H1 (cell line): ENCODE data around the gene PHACTR2. TPM values are rescaled to one million over a fixed set of nuclear protein-coding genes. Genes with fewer than 3 reads are reported as not detected.

Experiments
- NRF1 ChIP-seq: IDR thresholded peaks from 2 replicates; pipeline ENCODE4 v1.6.1; 2011; ENCODE audit warnings: mild to moderate bottlenecking, low read depth, low read length, improper control_type of control experiment
- SAP30 ChIP-seq: fragments of 300-600 bp; sonication (generic); IDR thresholded peaks from 2 replicates; pipeline ENCODE4 v1.7.1; 2012; ENCODE audit warnings: low read length, moderate library complexity, mild to moderate bottlenecking, inconsistent platforms; ENCODE audit not compliant: insufficient read depth, insufficient replicate concordance
- polyA plus RNA-seq, 7 experiments: library from polyadenylated mRNA; depleted of rRNA in 3 of 7; stranded (reverse) in 5 of 7; unstranded in 2 of 7; fragments of >200 nt in 5 of 7; fragments of 200-250 nt in 2 of 7; gene quantifications; 1 replicate in 5 of 7; 2 replicates in 1 of 7; 4 replicates in 1 of 7; pipeline versions ENCODE4 v1.2.1 to v1.2.3, GENCODE V29; 2011 to 2013; ENCODE audit warnings: missing spikeins in 2 of 7, mixed read lengths in 2 of 7
- total RNA-seq: library from RNA; stranded (reverse); fragmentation: NEBNext Ultra II Directional; extraction: Animal tissue kit (Norgen Biotek cat#: 25700); gene quantifications from 2 replicates; pipeline ENCODE4 v1.2.1, GENCODE V29; 2021
- TF ChIP-seq, protein P1 (sequence below): IDR thresholded peaks from 2 replicates; pipeline ENCODE4 v1.6.1; 2011; ENCODE audit warnings: low read length, improper control_type of control experiment

PHACTR2 gene
- total and polyA plus RNA-seq, 2 of the 8 experiments (the other 6 are each of a cell fraction or from before 2014, with no cell fraction given) = 16.9 to 131 TPM

DNA sequence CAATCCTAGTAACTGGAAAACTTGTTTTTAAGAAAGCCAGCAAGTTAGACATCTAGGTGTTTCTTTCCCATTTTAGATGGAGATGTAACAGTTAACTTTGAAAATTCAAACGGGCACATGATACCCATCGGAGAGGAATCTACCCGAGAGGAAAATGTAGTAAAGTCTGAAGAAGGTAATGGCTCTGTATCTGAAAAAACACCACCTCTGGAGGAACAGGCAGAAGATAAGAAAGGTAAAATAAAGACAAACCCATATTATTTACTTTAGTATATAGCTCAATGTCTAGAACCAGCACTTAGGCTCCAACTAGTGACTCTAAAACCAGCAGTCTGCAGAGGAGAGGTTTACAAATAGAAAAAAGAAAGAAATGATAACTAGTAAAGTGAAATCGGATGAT lies 75.9 kb downstream of the PHACTR2 start (continued):
- TF ChIP-seq, protein P1, sequence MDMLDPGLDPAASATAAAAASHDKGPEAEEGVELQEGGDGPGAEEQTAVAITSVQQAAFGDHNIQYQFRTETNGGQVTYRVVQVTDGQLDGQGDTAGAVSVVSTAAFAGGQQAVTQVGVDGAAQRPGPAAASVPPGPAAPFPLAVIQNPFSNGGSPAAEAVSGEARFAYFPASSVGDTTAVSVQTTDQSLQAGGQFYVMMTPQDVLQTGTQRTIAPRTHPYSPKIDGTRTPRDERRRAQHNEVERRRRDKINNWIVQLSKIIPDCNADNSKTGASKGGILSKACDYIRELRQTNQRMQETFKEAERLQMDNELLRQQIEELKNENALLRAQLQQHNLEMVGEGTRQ = no peak
- TF ChIP-seq NRF1 (no peak), SAP30 (no peak)
